ENCODE measurements around the gene TNFRSF21.
"Not testable (repeated sequence)": the region's sequence is repeated elsewhere in the genome, so short reads cannot be mapped to it uniquely, and the experiment has no call there.

TNFRSF21 gene

GRCh38 chr6:47323887-47324286 lies 14.2 kb upstream of the TNFRSF21 start:
- in situ Hi-C loops (cut with HindIII; ENCODE audit: low sequenced_read_pairs) = no loop called here

DNA sequence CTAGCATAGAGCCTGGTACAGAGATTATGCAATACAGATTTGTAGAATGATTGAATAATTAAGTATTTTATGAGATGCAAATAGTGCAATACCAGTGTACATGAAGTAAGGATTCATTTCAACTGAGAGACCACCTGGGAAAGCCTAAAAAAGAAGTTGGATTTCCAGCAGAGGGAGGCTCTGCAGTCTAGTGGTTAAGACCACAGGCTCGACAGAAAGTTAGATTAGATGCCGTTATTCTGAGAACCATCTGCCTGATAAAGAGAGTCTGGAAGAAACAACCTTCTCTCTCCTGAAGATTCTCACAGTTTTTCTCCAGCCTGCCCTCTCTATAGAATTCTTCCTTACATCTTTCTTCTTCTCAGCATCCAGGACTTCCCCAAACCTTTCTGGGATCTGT lies 13.6 kb upstream of the TNFRSF21 start:
- in situ Hi-C loops (cut with HindIII; ENCODE audit: low sequenced_read_pairs) = no loop called here

DNA sequence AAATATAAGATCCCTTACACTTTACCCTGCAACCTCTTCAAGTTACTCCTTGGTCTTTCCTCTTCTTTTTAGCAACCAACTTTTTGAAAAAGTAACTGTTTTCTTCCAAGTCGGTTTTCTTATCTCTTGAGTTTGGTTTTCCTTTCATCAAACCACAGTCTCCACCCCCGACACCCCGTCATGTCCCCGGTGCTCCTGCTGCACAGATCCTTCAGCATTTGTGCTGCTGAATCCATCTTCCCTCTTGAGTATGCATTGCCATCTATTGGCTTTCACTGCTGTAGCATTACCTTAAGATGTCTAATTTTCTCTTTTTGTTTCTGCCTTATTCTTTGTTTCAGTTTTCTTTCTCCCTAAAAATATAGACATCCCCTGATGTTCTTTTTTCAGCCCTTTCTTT lies 11.9 kb upstream of the TNFRSF21 start:
- in situ Hi-C loops (cut with HindIII; ENCODE audit: low sequenced_read_pairs) = no loop called here

- in situ Hi-C loops (cut with HindIII; ENCODE audit: low sequenced_read_pairs) = no loop called here
Observed at GRCh38 chr6:47319867-47320266, 10.2 kb upstream of the TNFRSF21 start.

GRCh38 chr6:47319382-47319781 lies 9.7 kb upstream of the TNFRSF21 start:
- in situ Hi-C loops (cut with HindIII; ENCODE audit: low sequenced_read_pairs) = no loop called here

GRCh38 chr6:47318236-47318989 lies 8.7 kb upstream of the TNFRSF21 start:
- in situ Hi-C loops (cut with HindIII; ENCODE audit: low sequenced_read_pairs) = no loop called here

- in situ Hi-C loops (cut with HindIII; ENCODE audit: low sequenced_read_pairs) = not testable (repeated sequence)
Observed at GRCh38 chr6:47315181-47315580, 5.5 kb upstream of the TNFRSF21 start.

- in situ Hi-C loops (cut with HindIII; ENCODE audit: low sequenced_read_pairs) = no loop called here
Observed at GRCh38 chr6:47310131-47310480, 401 bp upstream of the TNFRSF21 start.

- in situ Hi-C loops (cut with HindIII; ENCODE audit: low sequenced_read_pairs) = loop anchor here (10.0 kb wide), 1 partner anchor 234 kb away; no protein-coding TSS in a partner anchor
Observed at GRCh38 chr6:47308552-47309290, 984 bp downstream of the TNFRSF21 start.

DNA sequence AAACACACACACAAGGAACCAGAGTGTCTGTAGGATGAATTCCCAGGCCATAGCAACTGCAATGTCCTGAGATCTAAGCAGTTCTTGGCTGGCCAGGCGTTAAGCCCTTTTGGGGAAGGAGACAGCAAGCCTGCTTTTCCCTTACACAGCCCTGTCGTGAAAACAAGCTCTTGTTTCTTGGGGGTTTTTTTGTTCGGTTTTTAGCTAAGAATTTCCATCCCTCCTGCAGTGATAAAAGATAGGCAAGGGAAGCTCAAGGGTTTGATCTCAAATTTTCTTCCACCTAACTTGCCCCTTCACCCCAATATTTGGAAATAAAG lies 1.5 kb downstream of the TNFRSF21 start:
- in situ Hi-C loops (cut with HindIII; ENCODE audit: low sequenced_read_pairs) = loop anchor here (10.0 kb wide), 1 partner anchor 233 kb away; no protein-coding TSS in a partner anchor

- in situ Hi-C loops (cut with HindIII; ENCODE audit: low sequenced_read_pairs) = loop anchor here (10.0 kb wide), 1 partner anchor 233 kb away; no protein-coding TSS in a partner anchor
Observed at GRCh38 chr6:47307362-47308197, 2.1 kb downstream of the TNFRSF21 start.

DNA sequence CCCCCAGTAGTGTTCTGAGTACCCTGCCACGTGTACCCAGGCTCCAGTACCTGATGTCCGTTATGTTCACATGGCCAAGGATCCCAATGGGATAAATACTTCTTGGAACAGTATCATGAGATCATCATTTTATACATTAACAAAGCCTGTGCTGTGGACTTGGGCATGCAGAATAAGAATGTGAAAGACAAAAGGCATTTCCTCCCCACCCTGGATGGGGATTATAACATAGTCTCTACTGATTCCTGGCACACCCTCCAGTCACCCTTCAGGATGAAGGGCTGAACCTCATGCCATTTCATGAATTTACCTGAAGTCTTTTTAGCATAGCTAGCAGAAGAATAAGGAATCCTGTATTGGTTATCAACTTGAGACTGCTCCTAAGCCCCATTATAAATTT lies 2.8 kb downstream of the TNFRSF21 start:
- in situ Hi-C loops (cut with HindIII; ENCODE audit: low sequenced_read_pairs) = loop anchor here (10.0 kb wide), 1 partner anchor 232 kb away; no protein-coding TSS in a partner anchor

DNA sequence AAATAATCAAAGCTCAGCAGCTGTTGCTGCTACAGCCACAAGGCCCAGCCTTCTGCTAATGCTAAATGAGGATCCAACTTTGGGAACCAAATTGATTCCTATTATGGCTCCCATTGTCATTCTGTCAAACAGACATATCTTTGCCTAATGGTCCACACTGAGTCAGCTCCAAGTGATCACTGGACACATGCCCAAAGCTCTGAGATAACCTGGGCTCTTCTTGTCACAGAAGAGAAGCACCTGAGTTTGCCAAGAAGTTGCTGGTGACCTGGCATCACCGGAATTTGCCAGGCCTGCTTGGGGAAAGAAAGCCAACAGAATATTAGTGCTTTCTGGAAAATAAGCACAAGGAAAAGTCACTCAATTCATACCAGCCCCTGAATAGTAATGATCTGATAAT lies 5.8 kb downstream of the TNFRSF21 start:
- in situ Hi-C loops (cut with HindIII; ENCODE audit: low sequenced_read_pairs) = loop anchor here (10.0 kb wide), 1 partner anchor 229 kb away; no protein-coding TSS in a partner anchor

DNA sequence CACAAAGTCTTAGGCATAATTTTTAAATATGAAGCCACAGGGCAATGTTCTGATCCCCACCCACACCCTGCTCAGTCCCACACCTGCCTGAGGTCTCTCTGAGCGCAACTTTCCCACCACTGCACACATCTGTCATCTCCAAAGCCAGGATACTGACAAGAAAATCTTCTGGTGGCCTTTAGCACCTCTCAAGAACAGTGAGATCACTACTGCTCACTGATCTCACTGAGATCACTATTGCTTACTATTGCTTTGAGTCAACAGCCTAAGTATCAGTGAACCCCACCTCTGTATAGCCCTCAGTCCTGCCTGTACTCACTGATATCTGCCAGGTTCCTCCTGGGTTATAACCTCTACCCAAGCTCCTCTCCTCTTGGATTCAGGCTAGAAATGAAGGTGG lies 6.4 kb downstream of the TNFRSF21 start:
- in situ Hi-C loops (cut with HindIII; ENCODE audit: low sequenced_read_pairs) = loop anchor here (10.0 kb wide), 1 partner anchor 229 kb away; no protein-coding TSS in a partner anchor

DNA sequence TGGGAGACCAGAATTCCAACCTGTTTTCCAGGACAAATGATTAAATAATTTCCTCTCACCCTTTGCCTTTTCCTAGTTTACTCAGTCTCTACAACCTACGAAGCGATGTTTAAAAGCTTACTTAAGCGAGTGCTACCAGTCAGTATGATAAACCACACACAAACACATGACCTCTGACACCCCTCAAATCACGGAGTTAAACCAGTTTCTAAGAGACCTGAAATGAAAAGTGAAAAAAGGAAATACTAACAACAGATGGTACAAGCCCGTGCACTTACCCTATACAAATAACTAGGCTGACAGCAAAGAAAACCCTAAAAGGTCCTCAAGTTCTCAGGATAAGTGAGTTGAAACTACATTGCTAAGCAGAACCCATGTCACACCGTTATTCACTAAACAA lies 7.7 kb downstream of the TNFRSF21 start:
- in situ Hi-C loops (cut with HindIII; ENCODE audit: low sequenced_read_pairs) = loop anchor here (10.0 kb wide), 1 partner anchor 227 kb away; no protein-coding TSS in a partner anchor

DNA sequence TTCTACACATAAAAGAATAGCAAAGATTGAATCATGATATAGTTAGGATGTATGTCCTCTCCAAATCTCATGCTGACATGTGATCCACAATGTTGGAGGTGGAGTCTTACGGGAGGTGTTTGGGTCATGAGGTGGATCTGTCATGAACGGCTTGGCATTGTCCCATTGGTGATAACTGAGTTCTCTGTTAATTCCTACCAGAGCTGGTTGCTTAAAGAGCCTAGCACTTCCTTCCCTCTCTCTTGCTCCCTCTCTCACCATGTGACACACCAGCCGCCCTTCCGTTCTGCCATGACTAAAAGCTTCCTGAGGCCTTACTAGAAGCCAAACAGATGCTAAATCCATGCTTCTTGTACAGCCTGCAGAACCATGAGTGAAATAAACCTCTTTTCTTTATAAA lies 8.3 kb downstream of the TNFRSF21 start:
- in situ Hi-C loops (cut with HindIII; ENCODE audit: low sequenced_read_pairs) = loop anchor here (10.0 kb wide), 1 partner anchor 227 kb away; no protein-coding TSS in a partner anchor

- in situ Hi-C loops (cut with HindIII; ENCODE audit: low sequenced_read_pairs) = loop anchor here (10.0 kb wide), 1 partner anchor 226 kb away; no protein-coding TSS in a partner anchor
Observed at GRCh38 chr6:47300417-47300816, 9.3 kb downstream of the TNFRSF21 start.

DNA sequence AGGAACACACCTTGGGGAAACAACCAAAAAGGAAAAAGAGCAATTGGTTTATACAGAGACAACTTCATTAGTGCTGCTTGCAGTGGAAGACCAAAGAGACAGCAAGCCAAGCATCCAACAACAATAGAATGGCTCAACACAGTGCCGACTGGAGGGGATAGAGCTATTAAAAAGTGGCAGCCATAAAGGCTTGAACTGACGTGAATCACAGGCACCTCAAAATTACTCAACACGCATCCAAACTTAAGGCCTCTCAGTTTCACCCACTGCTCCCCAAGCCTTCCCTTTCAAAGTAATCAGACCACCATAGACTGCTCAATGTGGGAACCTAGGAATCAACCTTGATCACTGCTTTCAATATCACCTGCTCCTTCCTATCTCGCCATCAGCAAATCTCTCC lies 9.7 kb downstream of the TNFRSF21 start:
- in situ Hi-C loops (cut with HindIII; ENCODE audit: low sequenced_read_pairs) = loop anchor here (10.0 kb wide), 1 partner anchor 225 kb away; no protein-coding TSS in a partner anchor

GRCh38 chr6:47298475-47298874 lies 11.2 kb downstream of the TNFRSF21 start:
- in situ Hi-C loops (cut with HindIII; ENCODE audit: low sequenced_read_pairs) = no loop called here

GRCh38 chr6:47294990-47295389 lies 14.7 kb downstream of the TNFRSF21 start:
- in situ Hi-C loops (cut with HindIII; ENCODE audit: low sequenced_read_pairs) = no loop called here

GRCh38 chr6:47292944-47293343 lies 16.8 kb downstream of the TNFRSF21 start:
- in situ Hi-C loops (cut with HindIII; ENCODE audit: low sequenced_read_pairs) = no loop called here

All from endothelial cell of hepatic sinusoid (primary cell).